Heart left ventricle (tissue), 13 donors: ENCODE data around the gene PHACTR3.

Experiments used
- CTCF ChIP-seq, 12 donors: fragments of 200-600 bp; sonication (generic) in 4 of 12; IDR thresholded peaks; one replicate each; pipeline versions ENCODE4 v1.5.0 to v1.8.0; 2018 to 2022; ENCODE audit warnings: antibody characterized with exemption in 12 of 12, mild to moderate bottlenecking in 5 of 12
- POLR2A ChIP-seq, 2 donors: fragments of 450-650 bp; IDR thresholded peaks; one replicate each; pipeline ENCODE4 v1.6.1; 2017; ENCODE audit warnings: antibody characterized with exemption in 2 of 2, mild to moderate bottlenecking in 2 of 2, moderate library complexity in 2 of 2
- donor health status: ischemic (EF 13 %, LVEDD 7.1; RV severe dilation, severe dysfunction).
- donor health status: DM: no; HTN: yes; CAD: no.
- donor health status: DM: no; HTN: no; CAD: no.
- donor health status: ischemic (EF 25% LVEDD 6.9; RV normal size, moderate dysfunction).
- donor health status: ischemic (EF 25% LVEDD 5.7; RV mildly dilated, moderate dysfunction).
- donor health status: ischemic (EF 35%, LVEDD 5.7; RV mildly dilated, moderate dysfunction).
- donor health status: nonischemic (EF 11% LVEDD 7.7; RV severe dilation, severe dysfunction).
- donor health status: DM: yes; HTN: yes; CAD: no.
- donor health status: PGD.
- donor health status: ischemic (EF 29% LVEDD 5.4; RV normal size, mild dysfunction).
- donor health status: nonischemic (EF 23%, LVEDD 6.1; RV moderate dilation, normal function).

- TF ChIP-seq POLR2A (IDR thresholded peaks at IDR 0.05) (no peak), CTCF (IDR thresholded peaks at IDR 0.05) (no peak)
Observed at GRCh38 chr20:59698598-59698997, 94.3 kb downstream of the PHACTR3 start.
